ENCODE results near the gene AVPI1.

Gene AVPI1, protein sequence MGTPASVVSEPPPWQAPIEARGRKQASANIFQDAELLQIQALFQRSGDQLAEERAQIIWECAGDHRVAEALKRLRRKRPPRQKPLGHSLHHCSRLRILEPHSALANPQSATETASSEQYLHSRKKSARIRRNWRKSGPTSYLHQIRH

DNA sequence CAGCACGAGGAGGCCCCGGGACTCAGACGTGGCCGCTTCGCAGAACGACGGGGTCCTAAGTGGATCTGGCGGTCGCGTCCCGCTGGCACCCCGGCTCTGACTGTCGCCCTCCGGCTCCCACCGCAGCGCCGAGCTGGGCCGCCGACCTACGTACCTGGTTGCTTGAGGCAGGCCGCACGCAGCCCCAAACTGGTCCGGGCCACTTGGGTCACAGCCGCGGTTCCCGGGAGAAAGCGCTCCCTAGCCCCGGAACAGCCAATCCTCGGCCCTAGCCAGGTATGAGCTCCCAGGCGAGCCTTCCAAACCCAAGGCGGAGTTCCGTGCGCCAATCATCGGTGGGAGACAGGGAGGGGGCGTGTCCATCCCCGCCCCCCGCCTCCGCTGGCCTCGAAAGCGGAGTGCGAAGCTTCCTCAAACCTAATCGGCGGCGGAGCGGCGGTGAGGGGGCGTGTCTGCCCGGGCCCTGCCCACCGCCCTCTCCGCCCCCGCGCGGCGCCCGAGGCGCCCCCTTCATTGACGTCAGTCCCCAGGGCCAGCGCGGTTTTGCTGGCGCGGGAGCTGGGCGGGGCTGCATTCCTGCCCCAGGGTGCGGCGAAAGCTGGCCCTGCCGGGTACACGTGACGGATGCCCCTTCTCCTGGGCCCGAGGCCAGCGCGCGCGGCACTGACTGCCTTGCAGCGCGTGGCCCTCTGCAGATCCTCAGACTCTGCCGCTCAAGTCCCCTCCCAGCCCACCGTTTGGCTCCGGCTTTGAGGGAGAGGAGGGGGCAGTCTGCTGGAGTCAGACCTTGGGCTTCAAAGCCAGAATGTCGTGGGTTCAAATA is at the start of gene AVPI1:
TSS of gene AVPI1 (minus strand) at position 280 of the 823 bp plus-strand sequence. CDS start 7,336 bp downstream, outside the sequence.
- DNase-seq (ENCODE audit: low read depth in 2 of 2) = peak; percentile 94 to 96

- DNase-seq (ENCODE audit: low read depth in 2 of 2) = no peak
Measured at GRCh38 chr10:97736403-97736901, 49.4 kb upstream of the AVPI1 start.

- DNase-seq (ENCODE audit: low read depth in 2 of 2) = no peak
Measured at GRCh38 chr10:97734021-97734420, 47.0 kb upstream of the AVPI1 start.

DNA sequence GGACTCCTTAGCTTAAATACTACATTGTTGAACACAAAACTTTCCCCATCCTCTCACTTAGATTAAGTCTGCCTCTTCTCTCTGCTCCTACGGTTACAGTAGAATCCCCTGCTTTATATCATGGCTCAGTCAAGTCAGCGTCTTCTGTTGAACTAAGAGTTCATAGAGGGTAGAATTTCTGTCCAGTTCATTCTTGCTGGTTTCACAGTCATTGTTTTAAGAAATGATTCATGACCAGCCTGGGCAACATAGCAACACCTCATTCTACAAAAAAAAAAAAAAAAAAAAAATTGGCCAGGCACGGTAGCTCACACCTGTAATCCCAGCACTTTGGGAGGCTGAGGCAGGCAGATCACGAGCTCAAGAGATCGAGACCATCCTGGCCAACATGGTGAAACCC is 46.2 kb upstream of the AVPI1 start:
- no peak for DNase-seq (ENCODE audit: low read depth in 2 of 2)

GRCh38 chr10:97732052-97732359 is 45.0 kb upstream of the AVPI1 start:
- no peak for DNase-seq (ENCODE audit: low read depth in 2 of 2)

DNA sequence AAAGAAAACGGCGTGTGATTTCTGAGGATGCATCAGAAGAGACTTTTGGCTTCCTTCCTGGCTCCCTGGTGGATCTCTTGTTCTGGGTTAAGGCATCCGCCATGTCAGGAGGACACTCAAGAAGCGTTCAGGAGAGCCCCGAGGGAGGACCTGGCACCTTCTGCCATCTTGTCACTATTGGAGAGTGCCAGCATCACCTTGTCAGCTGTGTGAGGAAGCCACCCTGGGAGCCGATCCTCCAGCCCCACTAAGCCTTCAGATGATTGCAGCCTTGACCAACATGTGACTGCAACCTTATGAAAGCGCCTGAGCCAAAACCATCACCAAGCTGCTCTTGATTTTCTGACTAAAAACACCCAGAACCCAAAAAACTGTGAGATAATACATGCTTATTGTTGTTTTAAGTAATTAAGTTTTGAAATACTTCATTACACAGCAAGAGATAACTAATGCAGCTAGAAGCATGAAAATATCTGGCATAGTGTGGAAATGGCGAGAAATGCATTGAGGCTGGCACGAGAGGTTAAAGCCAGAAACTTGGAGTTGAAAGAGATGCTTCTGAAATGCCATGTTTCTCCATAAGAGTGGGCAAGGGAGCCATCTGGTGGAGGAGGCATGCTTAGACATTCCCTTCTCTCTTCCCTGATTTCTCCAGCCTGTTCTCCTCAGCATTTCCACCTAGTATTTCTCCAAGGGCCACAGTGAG is 44.5 kb upstream of the AVPI1 start:
- peak; percentile 34 to 54 for DNase-seq (ENCODE audit: low read depth in 2 of 2)

- DNase-seq (ENCODE audit: low read depth in 2 of 2) = no peak
Measured at GRCh38 chr10:97729014-97729413, 42.0 kb upstream of the AVPI1 start.

GRCh38 chr10:97726636-97727178 is 39.7 kb upstream of the AVPI1 start:
- no peak for DNase-seq (ENCODE audit: low read depth in 2 of 2)

- no peak for DNase-seq (ENCODE audit: low read depth in 2 of 2)
Measured at GRCh38 chr10:97724341-97724941, 37.4 kb upstream of the AVPI1 start.

GRCh38 chr10:97723001-97723400 is 36.0 kb upstream of the AVPI1 start:
- DNase-seq (ENCODE audit: low read depth in 2 of 2) = no peak

- no peak for DNase-seq (ENCODE audit: low read depth in 2 of 2)
Measured at GRCh38 chr10:97721871-97722780, 35.1 kb upstream of the AVPI1 start.

- no peak for DNase-seq (ENCODE audit: low read depth in 2 of 2)
Measured at GRCh38 chr10:97719602-97720001, 32.6 kb upstream of the AVPI1 start.

DNA sequence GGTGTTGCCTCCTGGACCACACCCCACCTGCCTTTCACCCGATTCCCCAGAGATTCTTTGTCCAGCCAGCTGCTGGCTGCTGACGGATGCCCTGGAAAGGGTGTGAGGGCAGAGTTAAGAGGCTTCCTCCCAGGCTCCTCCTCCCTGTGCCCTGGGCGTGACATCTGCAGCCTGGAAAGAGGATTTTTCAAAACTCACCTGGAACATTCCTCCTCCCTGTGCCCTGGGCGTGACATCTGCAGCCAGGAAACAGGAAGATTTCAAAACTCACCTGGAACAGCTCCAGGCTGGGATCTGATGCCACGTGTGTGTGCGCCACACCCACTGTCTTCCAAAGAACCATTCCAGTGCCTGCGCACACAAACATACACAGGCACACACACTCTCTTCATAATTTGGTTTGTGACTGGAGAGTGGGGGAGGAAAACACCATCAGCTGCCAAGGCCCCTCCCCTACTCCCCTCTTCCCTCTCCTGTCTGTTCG is 31.7 kb upstream of the AVPI1 start:
- no peak for DNase-seq (ENCODE audit: low read depth in 2 of 2)

DNA sequence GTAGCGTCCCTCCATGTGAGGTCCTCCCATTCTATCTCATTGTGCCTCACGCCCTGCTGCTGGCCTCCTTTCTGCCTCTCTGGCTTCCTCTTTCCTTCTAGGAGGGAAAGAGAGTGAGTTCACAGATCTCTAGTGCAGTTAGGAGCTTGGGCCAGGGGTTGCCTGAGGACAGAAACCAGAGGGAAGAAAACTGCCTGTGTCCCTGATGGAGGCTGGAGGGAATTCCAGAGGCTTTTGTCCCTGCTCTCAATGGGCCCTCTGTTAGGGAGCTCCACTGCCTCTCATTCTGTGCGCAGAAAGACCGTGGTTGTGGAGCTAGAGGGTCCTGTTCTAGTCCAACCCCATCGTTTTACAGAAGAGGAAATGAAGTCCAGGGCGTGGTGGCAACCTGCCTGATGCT is 31.1 kb upstream of the AVPI1 start:
- DNase-seq (ENCODE audit: low read depth in 2 of 2) = no peak

DNA sequence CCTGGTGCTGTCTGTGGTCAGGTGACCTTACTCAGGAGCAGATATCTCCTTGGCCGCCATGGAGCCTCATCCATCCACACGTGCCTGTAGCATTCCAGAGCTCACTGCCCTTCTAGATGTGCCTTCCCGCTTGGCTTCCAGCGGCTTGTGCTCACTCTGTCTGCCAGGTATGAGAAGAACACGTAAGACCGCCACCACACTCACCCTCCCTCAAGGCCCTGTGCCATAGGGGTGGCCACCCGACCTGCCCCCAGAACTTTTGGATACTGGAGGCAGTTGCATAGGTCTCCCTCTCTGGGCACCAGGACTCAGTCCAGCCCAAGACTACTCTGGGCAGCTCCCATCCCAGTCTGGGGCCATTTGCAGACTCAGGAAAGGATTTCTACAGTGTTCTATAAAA is 30.6 kb upstream of the AVPI1 start:
- DNase-seq (ENCODE audit: low read depth in 2 of 2) = no peak

- DNase-seq (ENCODE audit: low read depth in 2 of 2) = no peak
Measured at GRCh38 chr10:97715259-97715874, 28.3 kb upstream of the AVPI1 start.

DNA sequence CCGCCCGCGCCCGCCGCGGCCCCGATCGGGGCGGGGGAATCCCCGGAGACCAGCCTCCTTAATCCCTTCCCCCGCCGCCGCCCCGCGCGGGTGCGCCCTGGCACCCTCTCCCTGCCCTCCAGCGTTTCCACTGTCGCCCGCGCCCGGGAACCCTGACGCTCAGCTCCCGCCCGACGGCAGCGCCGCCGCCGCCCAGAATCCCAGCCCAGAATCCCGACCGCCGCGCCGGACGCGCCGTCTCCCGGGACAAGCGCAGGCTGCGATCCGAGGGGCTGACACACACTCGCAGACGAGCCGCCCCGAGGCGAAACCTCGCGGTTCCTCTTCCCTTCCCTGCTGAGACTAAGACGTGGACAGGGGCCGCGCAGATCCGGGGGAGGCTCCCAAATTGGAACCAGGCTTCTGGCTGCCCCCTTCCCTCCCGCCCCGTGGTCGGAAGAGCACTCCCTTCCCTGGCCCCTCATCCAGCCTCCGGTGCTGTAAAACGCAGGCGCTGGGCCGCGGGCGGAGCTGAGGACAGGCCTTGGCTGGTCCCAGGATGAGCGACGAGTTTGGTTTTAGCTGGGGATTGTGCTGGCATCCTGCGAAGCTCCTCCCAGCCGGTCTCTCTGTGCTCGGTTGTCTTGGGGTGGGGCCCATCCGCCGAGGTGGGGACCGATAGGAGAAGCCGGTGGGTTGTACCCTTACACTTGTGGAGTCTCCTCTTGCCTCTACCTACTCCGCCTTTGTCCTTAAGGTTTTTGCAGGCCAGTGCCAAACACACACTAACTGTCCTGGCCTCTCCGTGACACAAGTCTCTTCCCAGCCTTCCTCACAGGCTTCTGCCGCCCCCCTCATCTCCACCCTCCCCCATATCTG is 27.6 kb upstream of the AVPI1 start:
- DNase-seq (ENCODE audit: low read depth in 2 of 2) = peak in 1 of 2 donors; percentile 19

- DNase-seq (ENCODE audit: low read depth in 2 of 2) = peak; percentile 38
Measured at GRCh38 chr10:97713826-97714400, 26.9 kb upstream of the AVPI1 start.

GRCh38 chr10:97713339-97713825 is 26.3 kb upstream of the AVPI1 start, which contains the start of gene MARVELD1:
Gene MARVELD1, plus strand, starts transcription at chr10:97713730. Its CDS starts 147 bp downstream, at chr10:97713877.
- DNase-seq (ENCODE audit: low read depth in 2 of 2) = no peak

Data from stimulated activated CD4-positive, alpha-beta T cell treated with anti-CD3 and anti-CD28 coated beads, Interleukin-1b, Interleukin-23, amount 100 ng/mL, for 4 hours (primary cell).